Measurements from ENCODE around the gene RHOG. TPM values are rescaled to one million over a fixed set of nuclear protein-coding genes. Genes with fewer than 3 reads are reported as not detected.

RHOG gene
- total and polyA plus RNA-seq, 5 experiments from 2014 or later, result 78.4 to 175 (median 125) TPM

- Mint-ChIP-seq H3K27me3 (no peaks in the 10 kb centered on the region), H3K9me3 (no peaks in the 10 kb centered on the region), H3K4me1 (peaks cover 18 to 36% (median 25%) of the 10 kb centered on the region in 4 donors), H3K27ac (peak overlapping the region in 9 of 10 donors; percentile 82 to 92 (median 87)), H3K36me3 (no peaks in the 10 kb centered on the region), H3K4me3 (peak overlapping the region in 1 of 10 donors; percentile 8)
- ATAC-seq (no peak), DNase-seq (no peak)
- POLR2A ChIA-PET, result interaction anchor here (1.0 to 13.1 kb wide), 4 partner anchors 13 to 229 kb away, joined by 3 to 406 read pairs (median 9); partner anchors contain the start of gene STIM1
Observed at GRCh38 chr11:3843326-3843725, 2.6 kb upstream of the RHOG start.

- Mint-ChIP-seq H3K36me3 (peaks cover 0 to 4% (median 0%) of the 10 kb centered on the region in 3 donors), H3K27ac (peak overlapping the region; percentile 90 to 100 (median 98)), H3K4me1 (peaks cover 28 to 51% (median 41%) of the 10 kb centered on the region in 4 donors), H3K27me3 (no peaks in the 10 kb centered on the region), H3K9me3 (no peaks in the 10 kb centered on the region), H3K4me3 (peak overlapping the region; percentile 84 to 96 (median 88))
- POLR2A ChIA-PET, result interaction anchor here (0.5 to 13.1 kb wide), 28 partner anchors 10 to 240 kb away, joined by 3 to 406 read pairs (median 4); partner anchors contain the start of genes NUP98, PGAP2 and STIM1
- DNase-seq (peak; percentile 89 to 97 (median 94)), ATAC-seq (peak; percentile 74 to 82)
Observed at GRCh38 chr11:3841426-3842350, 929 bp upstream of the RHOG start.

- Mint-ChIP-seq H3K4me3 (peak overlapping the region; percentile 85 to 100 (median 95)), H3K4me1 (peaks cover 33 to 64% (median 53%) of the 10 kb centered on the region in 4 donors), H3K9me3 (no peaks in the 10 kb centered on the region), H3K27me3 (no peaks in the 10 kb centered on the region), H3K36me3 (peaks cover 0 to 12% (median 4%) of the 10 kb centered on the region in 3 donors), H3K27ac (peak overlapping the region; percentile 89 to 99 (median 96))
- DNase-seq, result peak; percentile 22 to 68 (median 44)
- POLR2A ChIA-PET, result interaction anchor here (0.6 to 13.1 kb wide), 20 partner anchors 8 to 939 kb away, joined by 3 to 406 read pairs (median 6); partner anchors contain the start of genes NUP98, PGAP2 and STIM1
- ATAC-seq, result peak in 1 of 2 donors; percentile 5
Observed at GRCh38 chr11:3840004-3840869, 522 bp downstream of the RHOG start.

- no peak for ATAC-seq
- Mint-ChIP-seq H3K27me3 (no peaks in the 10 kb centered on the region), H3K4me1 (peaks cover 48 to 76% (median 69%) of the 10 kb centered on the region in 4 donors), H3K27ac (peak overlapping the region; percentile 89 to 99 (median 96)), H3K9me3 (no peaks in the 10 kb centered on the region), H3K36me3 (peaks cover 0 to 28% (median 4%) of the 10 kb centered on the region in 3 donors), H3K4me3 (peak overlapping the region; percentile 85 to 100 (median 95))
- DNase-seq, result no peak
- POLR2A ChIA-PET, result interaction anchor here (0.8 to 13.1 kb wide), 8 partner anchors 10 to 254 kb away, joined by 3 to 406 read pairs (median 5); partner anchors contain the start of gene STIM1
Observed at GRCh38 chr11:3838504-3838903, 2.3 kb downstream of the RHOG start.

- peaks cover 50 to 79% (median 73%) of the 10 kb centered on the region in 4 donors for H3K4me1 Mint-ChIP-seq
- no peak for DNase-seq
- POLR2A ChIA-PET, result interaction anchor here (0.8 to 13.1 kb wide), 8 partner anchors 9 to 254 kb away, joined by 3 to 406 read pairs (median 4); partner anchors contain the start of genes NUP98 and STIM1
- no peaks in the 10 kb centered on the region for H3K9me3 Mint-ChIP-seq
- peak overlapping the region; percentile 89 to 99 (median 96) for H3K27ac Mint-ChIP-seq
- peak overlapping the region; percentile 85 to 100 (median 95) for H3K4me3 Mint-ChIP-seq
- H3K27me3 Mint-ChIP-seq, result no peaks in the 10 kb centered on the region
- peaks cover 0 to 31% (median 4%) of the 10 kb centered on the region in 3 donors for H3K36me3 Mint-ChIP-seq
- no peak for ATAC-seq
Observed at GRCh38 chr11:3837793-3838192, 3.0 kb downstream of the RHOG start.

- Mint-ChIP-seq H3K4me1 (peaks cover 55 to 83% (median 80%) of the 10 kb centered on the region in 4 donors), H3K4me3 (peak overlapping the region; percentile 85 to 100 (median 95)), H3K27ac (peak overlapping the region; percentile 89 to 99 (median 96)), H3K9me3 (no peaks in the 10 kb centered on the region), H3K36me3 (peaks cover 0 to 31% (median 4%) of the 10 kb centered on the region in 3 donors), H3K27me3 (no peaks in the 10 kb centered on the region)
- ATAC-seq (peak in 1 of 2 donors; percentile 6), DNase-seq (peak; percentile 26 to 82 (median 50))
- POLR2A ChIA-PET, result interaction anchor here (0.6 to 13.1 kb wide), 9 partner anchors 8 to 260 kb away, joined by 3 to 406 read pairs (median 4); partner anchors contain the start of gene STIM1
Observed at GRCh38 chr11:3836903-3837302, 3.9 kb downstream of the RHOG start.

GRCh38 chr11:3835751-3836150, 5.0 kb downstream of the RHOG start:
- Mint-ChIP-seq H3K4me3 (peak overlapping the region; percentile 68 to 100 (median 94)), H3K36me3 (peaks cover 3 to 43% (median 4%) of the 10 kb centered on the region in 3 donors), H3K4me1 (peaks cover 66 to 91% (median 90%) of the 10 kb centered on the region in 4 donors), H3K27me3 (no peaks in the 10 kb centered on the region), H3K9me3 (no peaks in the 10 kb centered on the region), H3K27ac (peak overlapping the region; percentile 85 to 99 (median 93))
- no peak for DNase-seq
- no peak for ATAC-seq
- POLR2A ChIA-PET, result interaction anchor here (0.6 to 13.1 kb wide), 4 partner anchors 11 to 241 kb away, joined by 3 to 406 read pairs (median 42); partner anchors contain the start of gene STIM1

- ATAC-seq, result no peak
- POLR2A ChIA-PET, result interaction anchor here (0.6 to 13.1 kb wide), 3 partner anchors 10 to 241 kb away, joined by 3 to 406 read pairs (median 81); partner anchors contain the start of gene STIM1
Observed at GRCh38 chr11:3834664-3835461, 5.9 kb downstream of the RHOG start.

GRCh38 chr11:3834349-3834663, 6.5 kb downstream of the RHOG start:
- no peak for ATAC-seq
- Mint-ChIP-seq H3K4me3 (peak overlapping the region; percentile 44 to 100 (median 94)), H3K4me1 (peaks cover 61 to 96% (median 91%) of the 10 kb centered on the region in 4 donors), H3K36me3 (peaks cover 4 to 57% (median 4%) of the 10 kb centered on the region in 3 donors), H3K9me3 (no peaks in the 10 kb centered on the region), H3K27ac (peak overlapping the region; percentile 85 to 99 (median 93)), H3K27me3 (no peaks in the 10 kb centered on the region)
- no peak for DNase-seq
- POLR2A ChIA-PET, result interaction anchor here (8.9 to 13.1 kb wide), 2 partner anchors 9 to 22 kb away, joined by 81 to 406 read pairs; partner anchors contain the start of gene STIM1

More at GRCh38 chr11:3834664-3835461, 5.9 kb downstream of the RHOG start:
- peaks cover 4 to 52% (median 4%) of the 10 kb centered on the region in 3 donors for H3K36me3 Mint-ChIP-seq
- DNase-seq, result no peak
- peak overlapping the region; percentile 54 to 100 (median 94) for H3K4me3 Mint-ChIP-seq
- H3K4me1 Mint-ChIP-seq, result peaks cover 66 to 99% (median 95%) of the 10 kb centered on the region in 4 donors
- no peaks in the 10 kb centered on the region for H3K9me3 Mint-ChIP-seq
- H3K27me3 Mint-ChIP-seq, result no peaks in the 10 kb centered on the region
- peak overlapping the region; percentile 85 to 99 (median 93) for H3K27ac Mint-ChIP-seq

- Mint-ChIP-seq H3K4me1 (peaks cover 55 to 91% (median 84%) of the 10 kb centered on the region in 4 donors), H3K9me3 (no peaks in the 10 kb centered on the region), H3K4me3 (peak overlapping the region in 9 of 10 donors; percentile 4 to 100 (median 87)), H3K36me3 (peaks cover 4 to 63% (median 4%) of the 10 kb centered on the region in 3 donors), H3K27me3 (no peaks in the 10 kb centered on the region), H3K27ac (peak overlapping the region; percentile 89 to 99 (median 93))
- POLR2A ChIA-PET, result interaction anchor here (8.9 to 13.1 kb wide), 2 partner anchors 9 to 23 kb away, joined by 81 to 406 read pairs; partner anchors contain the start of gene STIM1
- ATAC-seq (no peak), DNase-seq (no peak)
Observed at GRCh38 chr11:3833449-3833848, 7.3 kb downstream of the RHOG start.
